Measurements from ENCODE around the gene ZNF536.
"Not testable (repeated sequence)": the region's sequence is repeated elsewhere in the genome, so short reads cannot be mapped to it uniquely, and the experiment has no call there.

The ZNF536 gene

DNA sequence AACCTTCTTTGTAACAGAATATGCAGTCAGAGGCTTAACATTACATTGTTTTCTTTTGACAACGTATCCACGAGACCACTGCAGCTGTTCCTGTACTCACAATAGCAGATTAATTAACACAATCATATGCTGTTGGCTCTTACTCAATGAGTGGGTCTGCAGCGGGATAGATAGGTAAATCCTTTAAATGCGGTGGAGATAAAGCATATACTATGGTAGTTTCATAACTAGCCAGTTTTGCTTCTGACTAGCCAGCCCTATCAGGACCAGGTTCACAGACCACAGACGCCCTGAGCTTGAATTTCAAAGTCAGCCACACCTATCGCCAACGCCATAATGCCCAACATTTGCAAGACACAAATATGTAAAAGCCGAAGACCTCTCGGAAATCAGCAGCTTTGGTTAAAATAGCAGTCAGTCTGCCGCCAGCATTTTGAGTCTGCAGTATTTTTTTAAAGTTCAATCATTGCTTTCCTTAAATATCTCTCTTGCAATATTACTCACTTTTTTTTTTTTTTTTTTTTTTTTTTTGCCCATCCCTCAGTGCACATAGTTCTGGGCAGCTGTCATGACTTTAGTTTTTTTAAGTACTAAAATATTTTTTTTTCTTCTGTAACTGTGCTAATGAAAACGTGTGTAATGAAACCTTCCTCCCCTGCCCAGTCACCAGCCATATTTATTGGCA, 120.5 kb downstream of the ZNF536 start:
- in situ Hi-C loops (cut with MboI; ENCODE audit: low sequenced_read_pairs, unreplicated experiment) = no loop called here
- no peak for DNase-seq (ENCODE audit: low spot score)
- TF ChIP-seq, protein P1, sequence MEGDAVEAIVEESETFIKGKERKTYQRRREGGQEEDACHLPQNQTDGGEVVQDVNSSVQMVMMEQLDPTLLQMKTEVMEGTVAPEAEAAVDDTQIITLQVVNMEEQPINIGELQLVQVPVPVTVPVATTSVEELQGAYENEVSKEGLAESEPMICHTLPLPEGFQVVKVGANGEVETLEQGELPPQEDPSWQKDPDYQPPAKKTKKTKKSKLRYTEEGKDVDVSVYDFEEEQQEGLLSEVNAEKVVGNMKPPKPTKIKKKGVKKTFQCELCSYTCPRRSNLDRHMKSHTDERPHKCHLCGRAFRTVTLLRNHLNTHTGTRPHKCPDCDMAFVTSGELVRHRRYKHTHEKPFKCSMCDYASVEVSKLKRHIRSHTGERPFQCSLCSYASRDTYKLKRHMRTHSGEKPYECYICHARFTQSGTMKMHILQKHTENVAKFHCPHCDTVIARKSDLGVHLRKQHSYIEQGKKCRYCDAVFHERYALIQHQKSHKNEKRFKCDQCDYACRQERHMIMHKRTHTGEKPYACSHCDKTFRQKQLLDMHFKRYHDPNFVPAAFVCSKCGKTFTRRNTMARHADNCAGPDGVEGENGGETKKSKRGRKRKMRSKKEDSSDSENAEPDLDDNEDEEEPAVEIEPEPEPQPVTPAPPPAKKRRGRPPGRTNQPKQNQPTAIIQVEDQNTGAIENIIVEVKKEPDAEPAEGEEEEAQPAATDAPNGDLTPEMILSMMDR (IDR thresholded peaks at IDR 0.05; ENCODE audit: borderline replicate concordance, control extremely low read depth, extremely low read depth, insufficient read depth, missing control alignments) = no peak

DNA sequence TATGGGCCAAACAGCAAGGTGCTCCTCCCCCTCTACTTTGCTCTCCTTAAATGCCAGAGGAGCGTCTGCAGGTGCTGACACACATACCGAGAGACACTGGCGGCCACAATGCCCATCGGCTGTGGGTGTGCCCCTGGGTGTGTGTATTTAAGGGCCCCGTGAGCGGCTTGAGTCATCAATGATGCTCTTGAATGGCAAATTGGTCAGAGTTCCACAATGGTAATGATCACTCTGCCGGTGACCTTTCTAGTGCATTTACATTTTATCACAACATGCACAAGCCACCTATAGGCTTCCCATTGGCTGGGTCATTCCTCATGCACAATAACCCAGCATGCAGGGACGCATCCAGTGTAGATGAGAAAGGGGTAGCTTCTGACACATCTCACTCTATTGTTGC, 124.8 kb downstream of the ZNF536 start:
- DNase-seq (ENCODE audit: low spot score) = no peak
- TF ChIP-seq, protein P1 (IDR thresholded peaks at IDR 0.05; ENCODE audit: borderline replicate concordance, control extremely low read depth, extremely low read depth, insufficient read depth, missing control alignments) = no peak
- in situ Hi-C loops (cut with MboI; ENCODE audit: low sequenced_read_pairs, unreplicated experiment) = no loop called here

DNA sequence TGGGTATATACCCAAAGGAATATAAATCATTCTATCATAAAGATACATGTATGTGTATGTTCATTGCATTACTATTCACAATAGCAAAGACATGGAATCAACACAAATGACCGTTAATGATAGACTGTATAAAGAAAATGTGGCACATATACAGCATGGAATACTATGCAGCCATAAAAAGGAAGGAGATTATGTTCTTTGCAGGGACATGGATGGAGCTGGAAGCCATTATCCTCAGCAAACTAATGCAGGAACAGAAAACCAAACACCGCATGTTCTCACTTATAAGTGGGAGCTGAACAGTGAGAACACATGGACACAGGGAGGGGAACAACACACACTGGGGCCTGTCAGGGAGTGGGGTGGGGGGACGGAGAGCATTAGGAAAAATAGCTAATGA, 125.9 kb downstream of the ZNF536 start:
- in situ Hi-C loops (cut with MboI; ENCODE audit: low sequenced_read_pairs, unreplicated experiment); DNase-seq (ENCODE audit: low spot score): not testable (repeated sequence)

DNA sequence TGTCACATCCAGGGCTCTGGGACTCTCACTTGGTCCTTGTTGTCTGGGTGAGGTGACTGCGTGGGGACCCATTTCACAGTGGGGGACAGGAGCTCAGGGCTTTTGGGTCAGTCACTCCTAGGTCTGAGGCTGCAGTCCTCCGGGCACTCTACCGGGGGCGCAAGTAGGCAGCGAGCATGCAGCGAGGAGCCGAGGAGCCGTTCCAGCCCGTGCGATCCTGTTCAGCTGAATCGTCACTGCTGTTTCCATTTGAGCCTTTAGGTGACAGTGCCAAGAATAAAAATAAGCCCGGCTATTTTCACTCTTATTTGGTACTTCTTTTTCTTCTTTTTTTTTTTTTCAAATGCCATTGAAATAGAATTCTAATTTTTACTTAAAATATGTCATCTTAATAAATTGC, 126.5 kb downstream of the ZNF536 start:
- no peak for DNase-seq (ENCODE audit: low spot score)
- in situ Hi-C loops (cut with MboI; ENCODE audit: low sequenced_read_pairs, unreplicated experiment) = no loop called here
- TF ChIP-seq, protein P1 (IDR thresholded peaks at IDR 0.05; ENCODE audit: borderline replicate concordance, control extremely low read depth, extremely low read depth, insufficient read depth, missing control alignments) = no peak

DNA sequence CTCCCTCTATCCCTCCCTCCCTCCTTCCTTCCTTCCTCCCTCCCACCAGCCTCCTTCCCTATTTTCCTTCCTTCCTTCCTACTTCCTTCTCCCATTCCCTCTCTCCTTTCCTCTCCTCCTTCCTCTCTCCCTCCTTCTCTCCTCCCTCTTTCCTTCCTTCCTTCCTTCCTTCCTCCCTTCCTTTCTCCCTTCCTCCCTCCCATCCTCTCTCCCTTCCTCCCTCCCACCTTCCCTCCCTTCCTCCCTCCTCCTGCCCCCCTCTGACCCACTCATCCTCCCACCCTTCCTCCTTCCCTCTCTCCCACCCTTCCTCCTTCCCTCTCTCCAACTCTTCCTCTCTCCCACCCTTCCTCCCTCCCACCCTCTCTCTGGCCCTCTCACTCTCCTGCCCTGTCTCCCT, 132.1 kb downstream of the ZNF536 start:
- in situ Hi-C loops (cut with MboI; ENCODE audit: low sequenced_read_pairs, unreplicated experiment) = no loop called here
- TF ChIP-seq, protein P1 (IDR thresholded peaks at IDR 0.05; ENCODE audit: borderline replicate concordance, control extremely low read depth, extremely low read depth, insufficient read depth, missing control alignments) = no peak
- DNase-seq (ENCODE audit: low spot score) = no peak

DNA sequence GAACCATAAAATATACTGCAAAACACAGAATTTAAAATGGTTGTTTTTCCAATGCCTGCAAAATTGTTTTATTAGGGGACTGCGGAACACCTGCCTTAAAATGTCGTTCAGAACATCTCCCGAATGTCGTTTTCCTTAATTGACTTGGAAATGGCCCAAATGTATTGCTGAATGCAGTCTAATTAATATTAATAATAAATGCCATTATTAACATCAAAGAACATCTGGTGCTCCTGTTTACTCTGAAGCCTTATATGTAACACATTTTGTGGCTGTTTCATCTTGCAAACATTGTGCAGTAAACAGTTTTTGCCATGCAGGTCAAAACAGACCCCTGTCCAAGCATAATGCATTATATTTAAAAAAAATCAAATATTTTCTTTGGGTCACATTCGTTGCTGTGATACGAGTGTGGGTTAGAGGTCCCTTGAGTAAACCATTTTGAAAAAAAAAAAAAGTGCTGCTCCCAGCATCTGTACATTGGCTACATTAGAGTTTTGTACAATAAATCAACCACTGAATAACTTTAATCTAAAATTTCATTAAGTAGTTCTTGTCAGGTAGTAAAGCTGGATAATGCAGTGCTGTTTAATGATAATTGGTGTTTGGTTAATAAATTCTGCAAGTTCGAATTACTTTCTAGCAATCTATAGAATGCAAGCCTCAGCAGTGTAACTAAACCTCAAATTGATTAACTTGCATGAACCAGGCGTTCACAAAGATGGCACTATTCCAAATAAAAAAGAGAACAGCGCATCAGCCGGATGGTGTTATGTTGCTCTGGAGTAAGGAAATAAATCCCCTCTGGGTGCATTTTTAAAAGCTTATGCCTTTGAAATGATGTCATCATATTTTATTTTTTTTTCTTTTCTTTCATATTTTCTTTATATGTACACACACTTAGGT, 140.2 kb downstream of the ZNF536 start:
- TF ChIP-seq, protein P1 (IDR thresholded peaks at IDR 0.05; ENCODE audit: borderline replicate concordance, control extremely low read depth, extremely low read depth, insufficient read depth, missing control alignments) = no peak

DNA sequence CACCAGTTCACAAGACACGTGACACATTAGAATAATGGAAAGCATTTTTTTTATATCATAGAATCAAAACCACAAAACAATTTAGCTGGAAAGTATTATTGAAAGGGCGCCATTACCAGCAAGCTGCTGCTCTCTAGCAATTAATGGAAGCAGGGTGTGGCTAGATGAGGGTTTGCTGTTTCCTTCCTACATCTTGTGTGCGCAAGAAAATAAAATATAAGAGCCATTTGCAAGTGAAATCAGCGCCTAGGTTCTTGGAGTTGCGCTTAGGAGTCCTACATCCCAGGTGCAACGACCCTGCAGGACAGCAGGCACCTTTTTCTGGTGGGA, 140.9 kb downstream of the ZNF536 start:
- no peak for DNase-seq (ENCODE audit: low spot score)
- TF ChIP-seq, protein P1 (IDR thresholded peaks at IDR 0.05; ENCODE audit: borderline replicate concordance, control extremely low read depth, extremely low read depth, insufficient read depth, missing control alignments) = no peak
- in situ Hi-C loops (cut with MboI; ENCODE audit: low sequenced_read_pairs, unreplicated experiment) = no loop called here

More for the DNA sequence above, 140.2 kb downstream of the ZNF536 start:
- in situ Hi-C loops (cut with MboI; ENCODE audit: low sequenced_read_pairs, unreplicated experiment) = no loop called here
- no peak for DNase-seq (ENCODE audit: low spot score)
